DND-41 (cell line): ENCODE data around the gene ZNF609.

Source experiments
- ATAC-seq: fragments of 200-7000 bp; cut with Tn5 transposase; 3 replicates; pipeline ENCODE4 v1.9.1; 2021; ENCODE audit warnings: low read depth; ENCODE audit not compliant: insufficient read depth
- DNase-seq: peaks from one replicate; pipeline ENCODE4 v3.0.0-alpha.2; 2020
- H2AFZ ChIP-seq: 2 replicates; pipeline ENCODE4 v1.6.0; 2012; ENCODE audit warnings: low read depth, low read length
- H3K27ac ChIP-seq: 2 replicates; pipeline ENCODE4 v1.5.1; 2012; ENCODE audit warnings: low read length, inconsistent platforms
- H3K27me3 ChIP-seq: fragments of 200-600 bp; sonication (generic); 2 replicates; pipeline ENCODE4 v1.6.0; 2012; ENCODE audit warnings: low read length, mild to moderate bottlenecking, inconsistent platforms; ENCODE audit not compliant: insufficient read depth, poor library complexity
- H3K36me3 ChIP-seq: 2 replicates; pipeline ENCODE4 v1.5.1; 2012; ENCODE audit warnings: low read length, inconsistent platforms; ENCODE audit not compliant: insufficient read depth
- H3K4me1 ChIP-seq: 2 replicates; pipeline ENCODE4 v1.5.1; 2012; ENCODE audit warnings: mild to moderate bottlenecking, low read length; ENCODE audit not compliant: insufficient read depth
- H3K4me2 ChIP-seq: 2 replicates; pipeline ENCODE4 v1.6.0; 2012; ENCODE audit warnings: mild to moderate bottlenecking, moderate library complexity, low read length, inconsistent platforms; ENCODE audit not compliant: insufficient read depth
- H3K4me3 ChIP-seq, 2 experiments: fragments of 200-600 bp in 1 of 2; shearing (Covaris generic) in 1 of 2; 2 replicates each; pipeline ENCODE4 v1.5.1; 2012 to 2016; ENCODE audit warnings: inconsistent platforms in 2 of 2, low read length in 2 of 2, mild to moderate bottlenecking in 2 of 2, low read depth in 1 of 2, moderate library complexity in 1 of 2
- H3K79me2 ChIP-seq: 2 replicates; pipeline ENCODE4 v1.6.0; 2012; ENCODE audit warnings: low read length, inconsistent platforms; ENCODE audit not compliant: insufficient read depth
- H3K9ac ChIP-seq: 2 replicates; pipeline ENCODE4 v1.6.0; 2012; ENCODE audit warnings: low read depth, mild to moderate bottlenecking, inconsistent platforms, low read length, moderate library complexity
- H3K9me3 ChIP-seq: 2 replicates; pipeline ENCODE4 v1.5.1; 2012; ENCODE audit warnings: low read length, moderate library complexity, mild to moderate bottlenecking, inconsistent platforms; ENCODE audit not compliant: insufficient read depth, severe bottlenecking
- H4K20me1 ChIP-seq: 2 replicates; pipeline ENCODE4 v1.6.0; 2012; ENCODE audit warnings: low read length; ENCODE audit not compliant: insufficient read depth
- CTCF ChIP-seq: IDR thresholded peaks from 2 replicates; pipeline ENCODE4 v1.5.1; 2012; ENCODE audit warnings: borderline replicate concordance, low read length, moderate library complexity, mild to moderate bottlenecking; ENCODE audit not compliant: poor library complexity, severe bottlenecking; ENCODE audit errors: extremely low read depth
- EZH2 ChIP-seq: IDR thresholded peaks from 3 replicates; pipeline ENCODE4 v1.6.1; 2012; ENCODE audit warnings: borderline replicate concordance, low read depth, mild to moderate bottlenecking, moderate library complexity, low read length, inconsistent platforms; ENCODE audit not compliant: severe bottlenecking

Gene ZNF609

DNA sequence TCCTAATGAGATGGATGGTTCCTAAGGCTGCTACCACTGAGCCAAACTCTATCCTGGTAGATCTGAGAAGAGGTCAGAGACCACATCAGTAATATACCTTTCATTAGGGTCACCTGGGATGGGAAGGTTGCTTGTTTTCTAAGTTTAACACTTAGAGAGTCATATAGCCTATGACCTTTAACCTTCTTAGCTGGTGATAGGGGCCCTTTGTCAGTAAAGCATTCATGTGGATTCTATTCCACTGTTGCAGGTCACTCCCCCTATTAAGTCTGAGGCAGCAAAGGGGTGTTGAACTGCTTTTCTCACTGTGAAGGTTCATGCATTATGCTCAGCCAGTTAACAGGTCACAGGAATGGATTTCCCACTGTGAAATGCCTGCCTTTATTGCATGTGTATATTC, 6.1 kb upstream of the ZNF609 start:
- Histone ChIP-seq H3K36me3 (no peaks in the 10 kb centered on the region), H3K9ac (no peak overlapping the region), H3K79me2 (no peaks in the 10 kb centered on the region), H4K20me1 (no peaks in the 10 kb centered on the region), H3K4me3 (no peak overlapping the region), H3K4me1 (peaks cover 1% of the 10 kb centered on the region), H3K27me3 (no peaks in the 10 kb centered on the region), H2AFZ (no peak overlapping the region), H3K4me2 (no peak overlapping the region), H3K9me3 (no peaks in the 10 kb centered on the region), H3K27ac (no peak overlapping the region)
- no peak for DNase-seq
- TF ChIP-seq EZH2 = no peak
- no peak for TF ChIP-seq CTCF
- no peak for ATAC-seq

DNA sequence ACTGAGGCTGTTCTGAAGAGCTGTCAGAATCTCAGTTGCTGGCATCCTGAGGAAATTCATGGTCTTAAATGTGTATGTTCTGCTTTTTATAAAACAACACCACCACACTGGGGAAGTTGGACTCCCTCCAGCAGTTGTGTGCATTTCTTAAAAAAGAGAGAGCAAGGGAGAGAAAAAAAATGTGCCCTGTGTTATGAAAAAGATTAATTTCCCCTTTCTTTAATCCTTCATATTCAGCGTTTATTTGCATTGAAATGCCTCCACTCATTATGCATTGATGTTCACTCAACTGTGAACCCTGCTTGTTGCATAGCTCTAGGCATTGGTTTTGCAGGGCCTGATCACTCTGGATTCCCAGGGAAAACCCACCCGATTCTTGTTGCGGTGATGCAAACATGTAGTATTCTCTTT, 4.4 kb upstream of the ZNF609 start:
- no peaks in the 10 kb centered on the region for H3K36me3 ChIP-seq
- ATAC-seq (no peak), DNase-seq (no peak)
- H2AFZ ChIP-seq = no peak overlapping the region
- H3K9me3 ChIP-seq = no peaks in the 10 kb centered on the region
- H3K9ac ChIP-seq = no peak overlapping the region
- H4K20me1 ChIP-seq = no peaks in the 10 kb centered on the region
- H3K27me3 ChIP-seq = no peaks in the 10 kb centered on the region
- no peak overlapping the region for H3K4me2 ChIP-seq
- peaks cover 1% of the 10 kb centered on the region for H3K79me2 ChIP-seq
- peaks cover 11% of the 10 kb centered on the region for H3K4me1 ChIP-seq
- TF ChIP-seq CTCF = no peak
- TF ChIP-seq EZH2 = no peak
- no peak overlapping the region for H3K27ac ChIP-seq
- H3K4me3 ChIP-seq = no peak overlapping the region

DNA sequence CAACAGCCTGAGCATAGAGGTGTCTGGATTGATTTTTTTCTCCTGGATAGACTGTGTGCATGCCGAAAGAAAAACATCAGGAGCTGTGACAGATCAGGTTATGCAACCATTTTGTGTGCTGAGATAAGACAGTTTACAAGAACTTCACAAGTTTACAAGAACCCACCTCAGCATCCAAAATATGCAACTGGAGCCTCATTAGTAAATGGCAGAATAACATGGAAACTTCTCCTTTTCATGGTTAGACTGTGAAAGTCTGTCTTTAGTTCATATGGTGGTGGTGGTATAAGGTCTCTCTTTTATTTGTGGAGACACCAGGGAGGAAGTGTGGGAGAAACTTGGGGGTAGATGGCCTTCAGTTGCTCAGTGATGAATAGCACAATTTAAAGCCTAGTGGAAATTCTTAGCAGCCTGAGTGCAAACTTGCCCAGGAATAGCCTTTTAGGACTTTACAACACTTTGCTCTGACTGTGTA, 3.7 kb upstream of the ZNF609 start:
- Histone ChIP-seq H3K4me2 (no peak overlapping the region), H3K4me3 (no peak overlapping the region), H3K27me3 (no peaks in the 10 kb centered on the region), H3K27ac (no peak overlapping the region), H3K79me2 (peaks cover 8% of the 10 kb centered on the region), H2AFZ (no peak overlapping the region), H3K4me1 (peaks cover 16% of the 10 kb centered on the region), H4K20me1 (peaks cover 1% of the 10 kb centered on the region; the same call in 1 of the 2 replicates), H3K9ac (no peak overlapping the region), H3K36me3 (no peaks in the 10 kb centered on the region), H3K9me3 (no peaks in the 10 kb centered on the region)
- TF ChIP-seq EZH2 = no peak
- TF ChIP-seq CTCF = no peak
- ATAC-seq (no peak), DNase-seq (no peak)
